Glutamatergic neuron (in vitro differentiated cells): ENCODE measurements around the gene ANP32A. TPM values are rescaled to one million over a fixed set of nuclear protein-coding genes. Genes with fewer than 3 reads are reported as not detected.

ENCODE experiments used
- DNase-seq: peaks from one replicate; pipeline ENCODE4 v3.0.0; 2022
- H3K27ac Mint-ChIP-seq: one replicate; pipeline ENCODE4 v1.8.0; 2020; ENCODE audit warnings: mild to moderate bottlenecking, mixed read lengths, inconsistent platforms; ENCODE audit not compliant: unreplicated experiment
- H3K27me3 Mint-ChIP-seq: one replicate; pipeline ENCODE4 v1.8.0; 2020; ENCODE audit warnings: mild to moderate bottlenecking, moderate library complexity, mixed read lengths, inconsistent platforms; ENCODE audit not compliant: unreplicated experiment
- H3K36me3 Mint-ChIP-seq: one replicate; pipeline ENCODE4 v1.8.0; 2020; ENCODE audit warnings: mild to moderate bottlenecking, mixed read lengths, inconsistent platforms; ENCODE audit not compliant: unreplicated experiment
- H3K4me1 Mint-ChIP-seq: one replicate; pipeline ENCODE4 v1.8.0; 2020; ENCODE audit warnings: mild to moderate bottlenecking, low read depth, mixed read lengths, inconsistent platforms; ENCODE audit not compliant: unreplicated experiment
- H3K4me3 Mint-ChIP-seq: one replicate; pipeline ENCODE4 v1.8.0; 2020; ENCODE audit warnings: mild to moderate bottlenecking, mixed read lengths, inconsistent platforms; ENCODE audit not compliant: unreplicated experiment
- H3K9me3 Mint-ChIP-seq: one replicate; pipeline ENCODE4 v1.8.0; 2020; ENCODE audit warnings: mild to moderate bottlenecking, moderate library complexity, mixed read lengths, inconsistent platforms; ENCODE audit not compliant: unreplicated experiment
- CTCF ChIP-seq: fragments of 200-600 bp; sonication (generic); IDR thresholded peaks from one replicate; pipeline ENCODE4 v1.5.0; 2021; ENCODE audit not compliant: partially characterized antibody, unreplicated experiment
- total RNA-seq: library from RNA; stranded (reverse); fragmentation: NEBNext Ultra II Directional; extraction: Animal tissue kit (Norgen Biotek cat#: 25700); gene quantifications from one replicate; pipeline ENCODE4 v1.2.1, GENCODE V29; 2021; ENCODE audit not compliant: unreplicated experiment

ANP32A gene
- total RNA-seq, 1 donor from 2014 or later = 134 TPM

GRCh38 chr15:68778876-68779275 is 41.8 kb downstream of the ANP32A start:
- H3K27ac Mint-ChIP-seq = no peak overlapping the region
- no peaks in the 10 kb centered on the region for H3K27me3 Mint-ChIP-seq
- H3K4me1 Mint-ChIP-seq = no peaks in the 10 kb centered on the region
- TF ChIP-seq CTCF = no peak
- peaks cover 10% of the 10 kb centered on the region for H3K36me3 Mint-ChIP-seq
- no peak for DNase-seq
- no peak overlapping the region for H3K4me3 Mint-ChIP-seq
- peaks cover 4% of the 10 kb centered on the region for H3K9me3 Mint-ChIP-seq

GRCh38 chr15:68776477-68777270 is 44.0 kb downstream of the ANP32A start:
- peaks cover 10% of the 10 kb centered on the region for H3K36me3 Mint-ChIP-seq
- H3K9me3 Mint-ChIP-seq = peaks cover 4% of the 10 kb centered on the region
- no peak for DNase-seq
- no peak overlapping the region for H3K27ac Mint-ChIP-seq
- H3K4me3 Mint-ChIP-seq = no peak overlapping the region
- no peaks in the 10 kb centered on the region for H3K27me3 Mint-ChIP-seq
- no peak for TF ChIP-seq CTCF
- no peaks in the 10 kb centered on the region for H3K4me1 Mint-ChIP-seq

GRCh38 chr15:68775671-68776476 is 44.8 kb downstream of the ANP32A start:
- Mint-ChIP-seq H3K4me3 (no peak overlapping the region), H3K27ac (no peak overlapping the region), H3K4me1 (no peaks in the 10 kb centered on the region), H3K27me3 (no peaks in the 10 kb centered on the region), H3K36me3 (peaks cover 10% of the 10 kb centered on the region), H3K9me3 (peaks cover 4% of the 10 kb centered on the region)
- DNase-seq = no peak
- TF ChIP-seq CTCF = no peak

- H3K4me1 Mint-ChIP-seq = no peaks in the 10 kb centered on the region
- TF ChIP-seq CTCF = no peak
- no peak overlapping the region for H3K4me3 Mint-ChIP-seq
- peaks cover 10% of the 10 kb centered on the region for H3K36me3 Mint-ChIP-seq
- H3K27ac Mint-ChIP-seq = no peak overlapping the region
- H3K9me3 Mint-ChIP-seq = peaks cover 4% of the 10 kb centered on the region
- DNase-seq = no peak
- no peaks in the 10 kb centered on the region for H3K27me3 Mint-ChIP-seq
Observed at GRCh38 chr15:68775236-68775577, 45.5 kb downstream of the ANP32A start.
